Measurements from ENCODE around the gene EIF4G1.

EIF4G1 gene

DNA sequence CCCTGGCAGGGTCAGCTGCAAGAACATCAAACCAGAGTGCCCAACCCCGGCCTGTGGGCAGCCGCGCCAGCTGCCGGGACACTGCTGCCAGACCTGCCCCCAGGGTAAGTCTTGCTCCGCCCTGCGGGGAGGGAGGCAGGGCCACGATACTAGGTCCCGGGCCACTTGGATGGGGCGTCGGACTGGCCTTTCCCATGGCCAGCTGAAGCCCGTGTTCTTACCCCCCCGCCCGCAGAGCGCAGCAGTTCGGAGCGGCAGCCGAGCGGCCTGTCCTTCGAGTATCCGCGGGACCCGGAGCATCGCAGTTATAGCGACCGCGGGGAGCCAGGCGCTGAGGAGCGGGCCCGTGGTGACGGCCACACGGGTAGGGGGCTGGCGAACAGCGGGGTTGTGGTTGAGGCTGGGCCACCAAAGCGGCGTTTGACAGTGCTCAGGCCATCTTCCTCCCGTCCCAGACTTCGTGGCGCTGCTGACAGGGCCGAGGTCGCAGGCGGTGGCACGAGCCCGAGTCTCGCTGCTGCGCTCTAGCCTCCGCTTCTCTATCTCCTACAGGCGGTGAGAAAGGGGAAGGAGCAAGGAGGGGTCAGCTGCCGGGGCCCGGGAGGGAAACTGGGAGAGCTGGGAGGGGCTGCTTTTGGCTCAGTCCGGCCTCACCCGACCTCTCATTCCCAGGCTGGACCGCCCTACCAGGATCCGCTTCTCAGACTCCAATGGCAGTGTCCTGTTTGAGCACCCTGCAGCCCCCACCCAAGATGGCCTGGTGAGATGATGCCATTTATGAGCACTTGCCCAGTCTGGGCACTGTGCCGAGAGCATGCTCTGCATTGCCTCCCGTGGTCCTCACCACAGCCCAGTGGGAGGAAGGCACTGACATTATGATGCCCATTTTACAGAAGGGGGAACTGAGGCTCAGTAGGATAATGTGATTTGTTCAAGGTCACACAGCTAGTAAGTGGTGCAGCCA lies 67.1 kb downstream of the EIF4G1 start:
- Histone ChIP-seq H2BK12ac (ENCODE audit: low read length) (peak overlapping the region; percentile 14), H2BK120ac (ENCODE audit: low read depth, low read length) (no peak overlapping the region), H3K27me3 (ENCODE audit: control insufficient read depth in 3 of 3, insufficient read depth in 3 of 3, low read depth in 1 of 3, low read length in 3 of 3) (peaks cover 8 to 22% (median 18%) of the 10 kb centered on the region in 3 experiments), H3K36me3 (replicated peaks in 1 of 2; ENCODE audit: control insufficient read depth in 2 of 2, insufficient read depth in 2 of 2, low read length in 2 of 2) (no peaks in the 10 kb centered on the region), H3K9ac (ENCODE audit: low read depth, low read length, poor library complexity) (peak overlapping the region; percentile 71), H3K4me1 (ENCODE audit: control insufficient read depth in 2 of 2, insufficient read depth in 1 of 2, low read depth in 1 of 2, low read length in 2 of 2) (peaks cover 26 to 32% of the 10 kb centered on the region in 2 donors), H2AK5ac (ENCODE audit: low read depth, low read length) (peak overlapping the region; percentile 47), H3K4ac (ENCODE audit: low read length) (no peak overlapping the region), H4K8ac (ENCODE audit: low read depth, low read length) (no peak overlapping the region), H2BK15ac (ENCODE audit: low read length) (peak overlapping the region; percentile 50), H3K4me3 (ENCODE audit: low read length in 2 of 2) (peak overlapping the region; percentile 45 to 72), H3K9me3 (replicated peaks in 1 of 2; ENCODE audit: control insufficient read depth in 2 of 2, insufficient read depth in 1 of 2, low read depth in 1 of 2, low read length in 2 of 2) (no peaks in the 10 kb centered on the region), H3K23ac (ENCODE audit: low read depth, low read length, poor library complexity) (peak overlapping the region; percentile 12), H3K14ac (ENCODE audit: low read length) (no peak overlapping the region), H2AFZ (ENCODE audit: low read length) (peak overlapping the region; percentile 84), H4K91ac (ENCODE audit: low read depth, low read length, poor library complexity) (no peak overlapping the region), H3K4me2 (ENCODE audit: insufficient read depth, low read length, poor library complexity, severe bottlenecking) (peak overlapping the region; percentile 87), H3K27ac (replicated peaks; ENCODE audit: low read length) (no peak overlapping the region), H3K18ac (ENCODE audit: low read length) (peak overlapping the region; percentile 91), H3K79me1 (ENCODE audit: low read depth, low read length) (no peaks in the 10 kb centered on the region), H2BK5ac (ENCODE audit: low read length) (no peak overlapping the region)
- no CpG with 5 or more reads among the region's 55 CpGs for WGBS, 2 donors (ENCODE audit: extremely low coverage in 2 of 2, insufficient read length in 2 of 2, insufficient replicate concordance in 1 of 2)
- no peak for DNase-seq (ENCODE audit: low spot score)

- WGBS, 2 donors (ENCODE audit: extremely low coverage in 2 of 2, insufficient read length in 2 of 2, insufficient replicate concordance in 1 of 2), result no CpG with 5 or more reads among the region's 16 CpGs
These were observed 68.1 kb downstream of the EIF4G1 start for GRCh38 chr3:184382326-184383032.

GRCh38 chr3:184383033-184383740 lies 68.8 kb downstream of the EIF4G1 start:
- Histone ChIP-seq H3K27ac (replicated peaks; ENCODE audit: low read length) (no peak overlapping the region), H3K36me3 (replicated peaks in 1 of 2; ENCODE audit: control insufficient read depth in 2 of 2, insufficient read depth in 2 of 2, low read length in 2 of 2) (no peaks in the 10 kb centered on the region), H4K8ac (ENCODE audit: low read depth, low read length) (no peak overlapping the region), H2BK12ac (ENCODE audit: low read length) (peak overlapping the region; percentile 16), H3K4ac (ENCODE audit: low read length) (no peak overlapping the region), H3K18ac (ENCODE audit: low read length) (peak overlapping the region; percentile 44), H4K91ac (ENCODE audit: low read depth, low read length, poor library complexity) (no peak overlapping the region), H2BK120ac (ENCODE audit: low read depth, low read length) (no peak overlapping the region), H2AK5ac (ENCODE audit: low read depth, low read length) (peak overlapping the region; percentile 91), H3K9ac (ENCODE audit: low read depth, low read length, poor library complexity) (peak overlapping the region; percentile 50), H3K79me1 (ENCODE audit: low read depth, low read length) (no peaks in the 10 kb centered on the region), H2BK15ac (ENCODE audit: low read length) (no peak overlapping the region), H2AFZ (ENCODE audit: low read length) (no peak overlapping the region), H3K4me2 (ENCODE audit: insufficient read depth, low read length, poor library complexity, severe bottlenecking) (no peak overlapping the region), H3K9me3 (replicated peaks in 1 of 2; ENCODE audit: control insufficient read depth in 2 of 2, insufficient read depth in 1 of 2, low read depth in 1 of 2, low read length in 2 of 2) (no peaks in the 10 kb centered on the region), H3K27me3 (ENCODE audit: control insufficient read depth in 3 of 3, insufficient read depth in 3 of 3, low read depth in 1 of 3, low read length in 3 of 3) (peaks cover 8 to 22% (median 18%) of the 10 kb centered on the region in 3 experiments), H3K4me3 (ENCODE audit: low read length in 2 of 2) (no peak overlapping the region), H3K14ac (ENCODE audit: low read length) (peak overlapping the region; percentile 47), H3K23ac (ENCODE audit: low read depth, low read length, poor library complexity) (no peak overlapping the region), H2BK5ac (ENCODE audit: low read length) (no peak overlapping the region), H3K4me1 (ENCODE audit: control insufficient read depth in 2 of 2, insufficient read depth in 1 of 2, low read depth in 1 of 2, low read length in 2 of 2) (peaks cover 17 to 22% of the 10 kb centered on the region in 2 donors)
- WGBS, 2 donors (ENCODE audit: extremely low coverage in 2 of 2, insufficient read length in 2 of 2, insufficient replicate concordance in 1 of 2), result no CpG with 5 or more reads among the region's 15 CpGs
- no peak for DNase-seq (ENCODE audit: low spot score)

More at GRCh38 chr3:184382326-184383032, 68.1 kb downstream of the EIF4G1 start:
- Histone ChIP-seq H3K14ac (ENCODE audit: low read length) (peak overlapping the region; percentile 47), H2AFZ (ENCODE audit: low read length) (no peak overlapping the region), H2BK15ac (ENCODE audit: low read length) (no peak overlapping the region), H2BK12ac (ENCODE audit: low read length) (no peak overlapping the region), H3K23ac (ENCODE audit: low read depth, low read length, poor library complexity) (no peak overlapping the region), H3K27me3 (ENCODE audit: control insufficient read depth in 3 of 3, insufficient read depth in 3 of 3, low read depth in 1 of 3, low read length in 3 of 3) (peaks cover 8 to 22% (median 18%) of the 10 kb centered on the region in 3 experiments), H3K79me1 (ENCODE audit: low read depth, low read length) (no peaks in the 10 kb centered on the region), H3K4me1 (ENCODE audit: control insufficient read depth in 2 of 2, insufficient read depth in 1 of 2, low read depth in 1 of 2, low read length in 2 of 2) (peaks cover 24 to 29% of the 10 kb centered on the region in 2 donors), H3K4ac (ENCODE audit: low read length) (no peak overlapping the region), H4K91ac (ENCODE audit: low read depth, low read length, poor library complexity) (no peak overlapping the region), H2BK5ac (ENCODE audit: low read length) (no peak overlapping the region), H3K36me3 (replicated peaks in 1 of 2; ENCODE audit: control insufficient read depth in 2 of 2, insufficient read depth in 2 of 2, low read length in 2 of 2) (no peaks in the 10 kb centered on the region), H3K9ac (ENCODE audit: low read depth, low read length, poor library complexity) (peak overlapping the region; percentile 50), H4K8ac (ENCODE audit: low read depth, low read length) (no peak overlapping the region), H3K4me2 (ENCODE audit: insufficient read depth, low read length, poor library complexity, severe bottlenecking) (no peak overlapping the region), H2BK120ac (ENCODE audit: low read depth, low read length) (no peak overlapping the region), H3K9me3 (replicated peaks in 1 of 2; ENCODE audit: control insufficient read depth in 2 of 2, insufficient read depth in 1 of 2, low read depth in 1 of 2, low read length in 2 of 2) (no peaks in the 10 kb centered on the region), H3K18ac (ENCODE audit: low read length) (no peak overlapping the region), H3K27ac (replicated peaks; ENCODE audit: low read length) (no peak overlapping the region), H3K4me3 (ENCODE audit: low read length in 2 of 2) (no peak overlapping the region), H2AK5ac (ENCODE audit: low read depth, low read length) (peak overlapping the region; percentile 91)
- no peak for DNase-seq (ENCODE audit: low spot score)
